Tibial artery (tissue), 4 donors: ENCODE measurements around the gene ZNF407.

Experiments
- DNase-seq, 2 donors: peaks; one replicate each; pipeline ENCODE4 v3.0.0-alpha.2; 2019
- H3K27ac ChIP-seq, 2 donors: fragments of 200-600 bp; sonication (generic) in 1 of 2; 1 replicate in 1 of 2; 2 replicates in 1 of 2; pipeline ENCODE4 v1.5.1; 2018 to 2019; ENCODE audit warnings: mild to moderate bottlenecking in 1 of 2
- H3K27me3 ChIP-seq, 2 donors: fragments of 200-600 bp; sonication (generic) in 1 of 2; one replicate each; pipeline versions ENCODE4 v1.5.1 to v1.6.0; 2016 to 2019
- H3K36me3 ChIP-seq, 3 donors: fragments of 200-600 bp; sonication (generic) in 2 of 3; one replicate each; pipeline ENCODE4 v1.5.1; 2016 to 2019; ENCODE audit warnings: mild to moderate bottlenecking in 2 of 3
- H3K4me1 ChIP-seq, 4 donors: fragments of 200-600 bp; sonication (generic) in 2 of 4; 1 replicate in 3 of 4; 2 replicates in 1 of 4; pipeline ENCODE4 v1.5.1; 2016 to 2019
- H3K4me3 ChIP-seq, 2 donors: fragments of 200-600 bp; sonication (generic) in 1 of 2; 1 replicate in 1 of 2; 2 replicates in 1 of 2; pipeline ENCODE4 v1.5.1; 2018 to 2019; ENCODE audit warnings: mild to moderate bottlenecking in 2 of 2
- H3K9me3 ChIP-seq, 3 donors: fragments of 200-600 bp; sonication (generic) in 1 of 3; one replicate each; pipeline ENCODE4 v1.5.1; 2016 to 2019
- intact Hi-C: fragments of 100-400 bp; cut with DNase I; formaldehyde crosslinking; loops from one replicate; pipeline ENCODE4 v1.15.0; 2023; ENCODE audit warnings: low total_unique reads
- TF ChIP-seq, protein P1 (sequence below), 2 experiments: fragments of 200-600 bp in 1 of 2; fragments of 450-650 bp in 1 of 2; IDR thresholded peaks; one replicate each; pipeline ENCODE4 v1.5.1; 2017 to 2019; ENCODE audit warnings: antibody characterized with exemption in 2 of 2, mild to moderate bottlenecking in 1 of 2, moderate library complexity in 1 of 2

ZNF407 gene

GRCh38 chr18:74836296-74837139, 238.8 kb downstream of the ZNF407 start:
- Histone ChIP-seq H3K9me3 (no peaks in the 10 kb centered on the region), H3K27me3 (no peaks in the 10 kb centered on the region), H3K36me3 (no peaks in the 10 kb centered on the region), H3K4me1 (no peaks in the 10 kb centered on the region), H3K27ac (no peak overlapping the region), H3K4me3 (no peak overlapping the region)
- no peak for DNase-seq
- intact Hi-C loops, result no loop called here
- TF ChIP-seq, protein P1, sequence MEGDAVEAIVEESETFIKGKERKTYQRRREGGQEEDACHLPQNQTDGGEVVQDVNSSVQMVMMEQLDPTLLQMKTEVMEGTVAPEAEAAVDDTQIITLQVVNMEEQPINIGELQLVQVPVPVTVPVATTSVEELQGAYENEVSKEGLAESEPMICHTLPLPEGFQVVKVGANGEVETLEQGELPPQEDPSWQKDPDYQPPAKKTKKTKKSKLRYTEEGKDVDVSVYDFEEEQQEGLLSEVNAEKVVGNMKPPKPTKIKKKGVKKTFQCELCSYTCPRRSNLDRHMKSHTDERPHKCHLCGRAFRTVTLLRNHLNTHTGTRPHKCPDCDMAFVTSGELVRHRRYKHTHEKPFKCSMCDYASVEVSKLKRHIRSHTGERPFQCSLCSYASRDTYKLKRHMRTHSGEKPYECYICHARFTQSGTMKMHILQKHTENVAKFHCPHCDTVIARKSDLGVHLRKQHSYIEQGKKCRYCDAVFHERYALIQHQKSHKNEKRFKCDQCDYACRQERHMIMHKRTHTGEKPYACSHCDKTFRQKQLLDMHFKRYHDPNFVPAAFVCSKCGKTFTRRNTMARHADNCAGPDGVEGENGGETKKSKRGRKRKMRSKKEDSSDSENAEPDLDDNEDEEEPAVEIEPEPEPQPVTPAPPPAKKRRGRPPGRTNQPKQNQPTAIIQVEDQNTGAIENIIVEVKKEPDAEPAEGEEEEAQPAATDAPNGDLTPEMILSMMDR (IDR thresholded peaks at IDR 0.05), result no peak

DNA sequence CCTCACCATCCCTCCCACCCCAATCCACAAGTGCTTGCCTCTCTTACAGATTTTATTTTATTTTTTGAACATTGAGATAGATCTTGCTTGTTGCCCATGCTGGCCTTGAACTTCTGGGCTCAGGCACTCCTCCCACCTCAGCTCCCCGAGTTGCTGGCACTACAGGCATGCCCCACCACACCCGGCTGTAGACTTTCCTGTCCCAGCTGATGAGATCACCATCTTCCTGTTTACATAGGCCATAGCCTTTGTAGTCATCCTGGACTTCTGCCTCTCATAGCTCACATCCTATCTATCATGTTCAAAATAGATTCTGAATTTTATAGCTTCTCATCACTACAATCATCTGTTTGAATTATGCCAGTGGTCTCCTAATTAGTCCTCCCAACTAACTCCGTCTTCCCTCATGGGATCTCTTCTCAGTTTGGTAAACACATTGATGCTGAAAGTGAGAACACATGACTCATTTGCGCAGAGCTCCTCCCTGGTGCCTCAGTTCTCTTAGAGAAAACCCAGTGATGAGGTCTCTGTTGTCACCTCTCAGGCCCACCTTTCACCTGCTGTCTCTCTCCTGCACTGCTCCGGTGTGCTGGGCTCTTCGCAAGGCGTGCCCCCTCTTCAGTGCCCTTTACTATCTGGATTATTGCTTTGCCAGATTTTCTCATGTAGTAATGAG, 243.0 kb downstream of the ZNF407 start:
- Histone ChIP-seq H3K4me3 (no peak overlapping the region), H3K27me3 (no peaks in the 10 kb centered on the region), H3K4me1 (no peaks in the 10 kb centered on the region), H3K9me3 (no peaks in the 10 kb centered on the region), H3K27ac (no peak overlapping the region), H3K36me3 (no peaks in the 10 kb centered on the region)
- intact Hi-C loops, result no loop called here
- TF ChIP-seq, protein P1 (IDR thresholded peaks at IDR 0.05), result no peak
- no peak for DNase-seq

DNA sequence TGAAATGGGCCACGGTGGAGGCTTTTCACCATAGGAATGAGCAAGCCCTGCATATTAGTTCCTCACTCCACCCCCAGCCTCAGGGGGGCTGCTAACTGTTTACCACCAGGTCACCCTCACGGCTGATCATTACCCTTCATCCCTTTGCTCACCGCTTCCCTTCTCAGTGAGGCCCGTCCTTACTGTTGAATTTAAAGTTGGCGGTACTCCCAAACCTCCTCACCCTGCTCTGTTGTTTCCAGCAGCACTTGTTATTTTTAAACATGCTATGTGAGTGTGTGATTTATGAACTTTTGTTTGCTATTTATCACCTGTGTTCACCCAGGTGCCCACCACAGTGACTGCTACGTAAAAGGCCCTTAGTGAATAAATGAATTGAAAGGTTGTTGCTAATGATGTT, 243.6 kb downstream of the ZNF407 start:
- DNase-seq, result no peak
- no peaks in the 10 kb centered on the region for H3K36me3 ChIP-seq
- H3K27me3 ChIP-seq, result no peaks in the 10 kb centered on the region
- no peaks in the 10 kb centered on the region for H3K4me1 ChIP-seq
- no peak overlapping the region for H3K4me3 ChIP-seq
- no peaks in the 10 kb centered on the region for H3K9me3 ChIP-seq
- TF ChIP-seq, protein P1 (IDR thresholded peaks at IDR 0.05), result no peak
- no peak overlapping the region for H3K27ac ChIP-seq
- intact Hi-C loops, result no loop called here

DNA sequence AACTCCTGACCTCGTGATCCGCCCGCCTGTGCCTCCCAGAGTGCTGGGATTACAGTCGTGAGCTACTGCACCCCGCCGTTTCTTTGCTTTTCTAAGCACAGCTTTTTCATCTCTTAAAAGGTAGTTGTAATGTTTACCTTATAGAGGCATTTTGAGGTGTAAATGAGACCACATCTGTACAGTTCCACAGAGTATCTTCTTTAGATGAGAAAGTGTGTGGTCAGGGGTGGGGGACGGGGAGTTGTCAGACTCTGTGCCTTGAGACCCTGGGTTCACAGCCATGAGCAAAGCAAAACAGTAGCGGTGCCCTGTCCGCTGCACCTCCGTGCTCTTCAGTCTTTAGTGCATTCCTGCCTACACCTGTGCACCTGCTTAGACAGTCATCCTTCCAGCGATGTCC, 251.6 kb downstream of the ZNF407 start:
- Histone ChIP-seq H3K4me1 (no peaks in the 10 kb centered on the region), H3K36me3 (no peaks in the 10 kb centered on the region), H3K9me3 (no peaks in the 10 kb centered on the region), H3K27me3 (no peaks in the 10 kb centered on the region), H3K27ac (no peak overlapping the region), H3K4me3 (no peak overlapping the region)
- TF ChIP-seq, protein P1 (IDR thresholded peaks at IDR 0.05), result no peak
- no peak for DNase-seq
- intact Hi-C loops, result no loop called here

DNA sequence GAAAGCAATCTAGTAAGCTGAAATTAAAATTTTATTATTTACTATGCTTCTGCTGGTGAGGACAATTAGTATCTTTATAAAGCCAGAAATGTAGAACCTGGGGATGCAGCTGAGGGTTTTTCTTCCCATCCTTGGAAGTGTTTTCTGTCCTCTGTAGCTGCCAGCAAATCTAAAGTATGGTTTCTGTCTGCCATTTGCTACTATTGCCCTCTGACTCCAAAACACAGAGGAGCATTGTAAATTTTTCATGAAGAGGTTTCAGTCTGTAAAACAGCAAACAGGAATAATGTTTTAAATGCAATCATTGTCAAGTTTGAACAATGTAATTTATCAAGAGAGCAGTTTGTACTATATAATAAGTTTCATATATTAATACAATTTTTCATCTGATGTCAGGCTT, 258.8 kb downstream of the ZNF407 start:
- no peaks in the 10 kb centered on the region for H3K4me1 ChIP-seq
- no peaks in the 10 kb centered on the region for H3K27me3 ChIP-seq
- TF ChIP-seq, protein P1 (IDR thresholded peaks at IDR 0.05), result no peak
- DNase-seq, result no peak
- intact Hi-C loops, result no loop called here
- H3K4me3 ChIP-seq, result no peak overlapping the region
- H3K36me3 ChIP-seq, result no peaks in the 10 kb centered on the region
- no peaks in the 10 kb centered on the region for H3K9me3 ChIP-seq
- H3K27ac ChIP-seq, result no peak overlapping the region
